ENCODE results near the gene MVK.

MVK gene

DNA sequence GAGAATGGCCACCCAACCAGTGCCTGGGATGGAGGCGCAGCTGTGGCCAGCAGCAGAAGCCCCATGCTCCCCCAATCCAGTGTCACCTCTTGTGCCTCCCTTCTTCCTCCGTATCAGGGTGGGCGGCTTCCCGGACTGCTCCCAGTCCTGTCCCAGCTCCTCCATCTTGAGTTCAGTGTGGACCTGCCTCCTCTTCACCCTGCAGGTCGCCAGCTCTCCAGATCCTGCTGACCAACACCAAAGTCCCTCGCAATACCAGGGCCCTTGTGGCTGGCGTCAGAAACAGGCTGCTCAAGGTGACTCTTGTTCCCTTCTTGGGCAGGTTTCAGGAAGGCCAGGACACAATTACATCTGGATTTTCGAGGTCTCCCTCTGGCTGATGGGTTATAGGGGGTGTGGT is 17.0 kb downstream of the MVK start:
- no peak for TF ChIP-seq POU2F2 (IDR thresholded peaks at IDR 0.05; ENCODE audit: low read depth, low read length)
- TF ChIP-seq POLR2A (IDR thresholded peaks at IDR 0.05; ENCODE audit: low read depth, low read length), result no peak
- no peak for TF ChIP-seq SPI1 (IDR thresholded peaks at IDR 0.05; ENCODE audit: low read depth, low read length)

DNA sequence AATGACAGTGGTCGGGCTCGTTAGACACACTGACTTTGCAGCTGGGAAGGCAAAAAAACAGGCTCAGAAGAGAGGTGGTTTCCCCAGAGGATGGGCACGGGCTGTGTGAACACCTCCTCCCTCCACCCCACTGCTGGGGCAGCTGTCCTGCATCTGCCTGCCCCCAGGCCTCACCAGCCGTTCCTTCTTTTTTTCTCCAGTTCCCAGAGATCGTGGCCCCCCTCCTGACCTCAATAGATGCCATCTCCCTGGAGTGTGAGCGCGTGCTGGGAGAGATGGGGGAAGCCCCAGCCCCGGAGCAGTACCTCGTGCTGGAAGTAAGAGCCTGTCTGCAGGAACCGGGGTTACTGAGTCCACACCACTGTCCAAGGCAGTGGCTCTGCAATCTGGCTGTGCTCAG is 17.4 kb downstream of the MVK start:
- TF ChIP-seq TAF1 (IDR thresholded peaks at IDR 0.05; ENCODE audit: low read depth, low read length) (no peak), POLR2A (IDR thresholded peaks at IDR 0.05; ENCODE audit: low read depth, low read length) (no peak), SPI1 (IDR thresholded peaks at IDR 0.05; ENCODE audit: low read depth, low read length) (no peak), POLR2AphosphoS5 (IDR thresholded peaks at IDR 0.05; ENCODE audit: low read depth, low read length) (no peak), POU2F2 (IDR thresholded peaks at IDR 0.05; ENCODE audit: low read depth, low read length) (no peak), PAX5 (IDR thresholded peaks at IDR 0.05; ENCODE audit: insufficient read depth, low read length, severe bottlenecking) (no peak)
- FAIRE-seq, result no peak
- DNase-seq (ENCODE audit: insufficient read length, low spot score), result no peak

More for the DNA sequence above, 17.0 kb downstream of the MVK start:
- DNase-seq (ENCODE audit: insufficient read length, low spot score) (no peak), FAIRE-seq (no peak)

DNA sequence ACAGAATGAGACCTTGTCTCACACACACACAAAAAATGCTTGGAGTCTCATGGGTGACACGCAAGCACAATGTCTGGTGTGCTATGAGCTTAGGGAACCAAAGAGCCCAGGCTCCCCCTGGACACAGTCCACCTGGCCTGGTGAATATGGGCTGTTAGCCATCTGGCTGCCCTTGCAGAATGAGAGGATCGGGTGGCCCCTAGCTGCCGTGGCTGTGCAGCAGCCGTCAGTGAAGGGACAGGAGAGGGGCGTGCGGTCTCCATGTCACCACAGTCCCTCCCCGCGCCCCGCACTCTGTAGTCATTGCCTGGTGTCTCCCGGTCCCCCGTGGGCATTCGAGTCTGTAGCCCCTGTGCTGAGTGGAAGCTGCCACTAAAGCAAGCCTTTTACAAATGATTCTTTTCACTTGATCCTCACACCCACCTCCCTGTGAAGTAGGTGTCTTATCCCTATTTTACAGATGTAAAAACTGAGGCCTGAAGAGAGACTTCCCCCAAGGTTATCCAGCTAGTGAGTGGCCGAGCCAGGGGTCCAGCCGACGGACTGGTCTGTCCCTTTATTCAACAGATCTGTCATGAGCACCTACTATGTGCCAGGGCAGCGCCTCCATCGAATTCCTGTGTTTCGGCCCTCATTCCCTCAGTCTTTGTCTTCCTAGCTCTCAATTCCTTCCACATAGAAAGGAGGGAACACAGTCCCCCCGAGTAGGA is 18.8 kb downstream of the MVK start:
- DNase-seq (ENCODE audit: insufficient read length, low spot score), result no peak
- FAIRE-seq, result no peak
- no peak for TF ChIP-seq SPI1 (IDR thresholded peaks at IDR 0.05; ENCODE audit: low read depth, low read length)

DNA sequence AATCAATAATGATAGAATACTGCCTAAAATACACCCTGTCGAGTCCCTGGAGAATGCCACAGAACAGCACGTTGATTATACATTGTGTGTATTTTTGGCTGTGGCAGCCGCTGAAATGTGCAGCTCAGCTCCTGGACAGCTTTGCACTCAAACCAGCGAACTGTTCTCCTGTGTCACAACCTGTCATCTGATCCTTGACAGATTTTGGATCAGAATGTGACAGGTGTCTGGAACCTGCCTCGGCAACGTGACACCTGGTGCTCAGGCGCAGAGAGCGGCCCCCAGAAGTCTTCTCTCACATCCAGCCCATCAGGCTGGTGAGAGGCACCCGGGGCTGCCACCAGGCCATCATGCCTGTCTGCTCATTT is 19.3 kb downstream of the MVK start:
- no peak for TF ChIP-seq POLR2A (IDR thresholded peaks at IDR 0.05; ENCODE audit: low read depth, low read length)
- TF ChIP-seq PAX5 (IDR thresholded peaks at IDR 0.05; ENCODE audit: insufficient read depth, low read length, severe bottlenecking), result no peak
- TF ChIP-seq SPI1 (IDR thresholded peaks at IDR 0.05; ENCODE audit: low read depth, low read length), result no peak
- no peak for TF ChIP-seq TAF1 (IDR thresholded peaks at IDR 0.05; ENCODE audit: low read depth, low read length)
- no peak for TF ChIP-seq POLR2AphosphoS5 (IDR thresholded peaks at IDR 0.05; ENCODE audit: low read depth, low read length)
- TF ChIP-seq POU2F2 (IDR thresholded peaks at IDR 0.05; ENCODE audit: low read depth, low read length), result no peak
- no peak for DNase-seq (ENCODE audit: insufficient read length, low spot score)
- FAIRE-seq, result no peak

DNA sequence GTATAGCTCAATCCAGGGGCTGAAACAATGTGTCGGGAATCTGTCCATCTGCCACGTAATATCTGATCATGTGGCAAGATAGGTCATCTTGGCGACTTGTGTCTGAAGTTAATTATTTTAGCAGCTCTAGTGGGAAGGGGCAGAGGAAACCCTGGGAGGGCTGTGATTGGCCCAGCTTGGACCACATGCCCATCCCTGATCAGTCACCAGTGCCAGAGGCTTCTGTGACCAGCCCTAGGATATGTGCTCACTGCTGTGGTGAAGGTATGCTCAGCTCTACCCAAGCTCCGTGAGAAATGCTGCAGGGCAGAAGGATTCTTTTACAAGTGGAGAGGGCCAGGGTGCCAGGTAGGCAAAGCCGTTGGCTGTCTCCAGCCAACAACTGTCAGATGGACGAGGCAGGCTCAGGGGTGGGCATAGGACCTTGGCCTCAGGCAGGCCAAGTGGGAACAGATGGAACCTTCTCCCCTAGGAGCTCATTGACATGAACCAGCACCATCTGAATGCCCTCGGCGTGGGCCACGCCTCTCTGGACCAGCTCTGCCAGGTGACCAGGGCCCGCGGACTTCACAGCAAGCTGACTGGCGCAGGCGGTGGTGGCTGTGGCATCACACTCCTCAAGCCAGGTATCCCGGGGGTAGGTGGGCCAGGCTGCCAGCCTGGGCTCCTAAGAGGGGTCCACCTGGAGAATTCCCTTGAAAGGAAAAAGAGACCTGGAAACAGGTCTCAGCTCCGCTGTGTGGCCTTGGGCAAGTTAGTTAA is 21.1 kb downstream of the MVK start:
- TF ChIP-seq POU2F2 (IDR thresholded peaks at IDR 0.05; ENCODE audit: low read depth, low read length) (no peak), POLR2AphosphoS5 (IDR thresholded peaks at IDR 0.05; ENCODE audit: low read depth, low read length) (no peak), POLR2A (IDR thresholded peaks at IDR 0.05; ENCODE audit: low read depth, low read length) (no peak), PAX5 (IDR thresholded peaks at IDR 0.05; ENCODE audit: insufficient read depth, low read length, severe bottlenecking) (no peak), TAF1 (IDR thresholded peaks at IDR 0.05; ENCODE audit: low read depth, low read length) (no peak), SPI1 (IDR thresholded peaks at IDR 0.05; ENCODE audit: low read depth, low read length) (no peak)

DNA sequence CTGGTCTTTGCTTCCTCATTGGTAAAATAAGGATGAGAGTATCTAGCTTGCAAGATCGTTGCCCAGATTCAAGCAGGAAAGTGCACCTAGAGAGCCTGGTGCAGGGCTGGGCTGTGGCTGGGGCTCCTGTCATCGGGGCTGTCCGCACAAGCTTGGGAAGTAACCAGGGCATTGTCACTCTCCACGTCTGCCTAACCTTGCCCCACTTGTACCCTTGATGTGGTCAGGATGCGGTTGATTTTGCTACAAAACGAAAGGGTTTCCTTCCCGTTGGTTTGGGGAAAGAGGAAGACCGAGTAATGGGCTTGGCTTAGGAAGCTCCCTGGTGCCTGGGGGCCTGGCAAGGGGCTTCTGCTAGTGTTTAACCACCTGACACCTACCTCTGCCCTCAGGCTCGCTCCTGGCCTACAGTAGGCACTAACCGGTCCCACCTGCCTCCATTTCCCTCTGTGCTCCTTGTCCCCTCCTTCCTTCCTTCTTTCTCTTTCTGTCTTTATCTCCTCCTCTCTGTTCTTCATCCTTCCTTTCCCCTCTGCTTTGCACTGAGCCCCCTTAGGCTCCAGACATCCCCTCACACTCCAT is 21.8 kb downstream of the MVK start:
- no peak for TF ChIP-seq POU2F2 (IDR thresholded peaks at IDR 0.05; ENCODE audit: low read depth, low read length)
- no peak for DNase-seq (ENCODE audit: insufficient read length, low spot score)
- FAIRE-seq, result no peak

More for the DNA sequence above, 21.1 kb downstream of the MVK start:
- FAIRE-seq, result no peak
- no peak for DNase-seq (ENCODE audit: insufficient read length, low spot score)

DNA sequence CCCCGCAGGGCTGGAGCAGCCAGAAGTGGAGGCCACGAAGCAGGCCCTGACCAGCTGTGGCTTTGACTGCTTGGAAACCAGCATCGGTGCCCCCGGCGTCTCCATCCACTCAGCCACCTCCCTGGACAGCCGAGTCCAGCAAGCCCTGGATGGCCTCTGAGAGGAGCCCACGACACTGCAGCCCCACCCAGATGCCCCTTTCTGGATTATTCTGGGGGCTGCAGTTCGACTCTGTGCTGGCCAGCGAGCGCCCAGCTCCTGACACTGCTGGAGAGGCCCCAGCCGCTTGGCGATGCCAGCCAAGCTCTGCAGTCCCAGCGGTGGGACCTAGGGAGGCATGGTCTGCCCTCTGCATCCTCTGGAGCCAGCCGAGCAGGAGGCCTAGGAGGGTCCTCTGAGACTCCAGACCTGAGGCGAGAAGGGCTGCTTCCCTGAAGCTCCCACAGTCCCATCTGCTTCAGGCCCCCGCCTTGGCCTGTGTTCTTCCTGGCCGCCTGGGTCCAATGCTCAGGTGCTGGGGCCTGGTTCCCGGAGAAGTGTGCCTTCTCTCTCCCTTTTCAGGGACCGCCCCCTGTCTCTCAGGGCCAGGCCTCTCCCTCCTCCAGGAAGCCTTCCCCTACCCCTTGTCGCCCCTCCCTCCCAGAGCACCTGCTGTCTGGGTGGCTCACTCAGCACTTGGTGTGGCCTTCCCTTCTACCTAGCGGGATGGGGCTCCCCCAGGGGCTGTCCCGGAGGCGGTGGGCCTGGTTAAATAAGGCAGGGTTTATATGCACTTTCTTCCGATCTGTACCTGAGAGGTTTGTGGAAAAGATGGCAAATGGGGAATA is 23.0 kb downstream of the MVK start:
- DNase-seq (ENCODE audit: insufficient read length, low spot score), result no peak
- TF ChIP-seq POLR2AphosphoS5 (IDR thresholded peaks at IDR 0.05; ENCODE audit: low read depth, low read length) (no peak), POLR2A (IDR thresholded peaks at IDR 0.05; ENCODE audit: low read depth, low read length) (no peak), PAX5 (IDR thresholded peaks at IDR 0.05; ENCODE audit: insufficient read depth, low read length, severe bottlenecking) (no peak), TAF1 (IDR thresholded peaks at IDR 0.05; ENCODE audit: low read depth, low read length) (no peak), SPI1 (IDR thresholded peaks at IDR 0.05; ENCODE audit: low read depth, low read length) (no peak), POU2F2 (IDR thresholded peaks at IDR 0.05; ENCODE audit: low read depth, low read length) (no peak)
- FAIRE-seq, result no peak

DNA sequence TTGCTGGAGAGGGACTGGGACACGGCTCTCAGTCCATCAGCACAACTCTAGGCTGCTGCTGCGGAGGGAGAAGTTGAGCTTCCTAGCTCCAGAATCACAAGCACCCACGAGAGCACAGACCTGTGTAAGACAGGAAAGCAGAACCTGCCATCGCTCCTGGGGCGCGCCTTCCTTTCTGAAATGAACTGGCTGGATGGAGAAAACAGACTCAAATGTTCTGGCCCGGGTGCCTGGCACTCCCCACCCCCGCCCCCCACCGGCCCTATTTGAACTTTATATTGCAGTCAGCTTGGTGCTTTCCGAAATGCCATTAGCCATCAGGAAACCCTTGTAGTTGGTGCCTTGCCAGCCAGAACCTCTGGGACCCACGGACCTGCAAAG is 23.8 kb downstream of the MVK start:
- TF ChIP-seq POU2F2 (IDR thresholded peaks at IDR 0.05; ENCODE audit: low read depth, low read length) (no peak), PAX5 (IDR thresholded peaks at IDR 0.05; ENCODE audit: insufficient read depth, low read length, severe bottlenecking) (no peak), POLR2AphosphoS5 (IDR thresholded peaks at IDR 0.05; ENCODE audit: low read depth, low read length) (no peak), TAF1 (IDR thresholded peaks at IDR 0.05; ENCODE audit: low read depth, low read length) (no peak), SPI1 (IDR thresholded peaks at IDR 0.05; ENCODE audit: low read depth, low read length) (no peak), POLR2A (IDR thresholded peaks at IDR 0.05; ENCODE audit: low read depth, low read length) (no peak)
- FAIRE-seq, result no peak

DNA sequence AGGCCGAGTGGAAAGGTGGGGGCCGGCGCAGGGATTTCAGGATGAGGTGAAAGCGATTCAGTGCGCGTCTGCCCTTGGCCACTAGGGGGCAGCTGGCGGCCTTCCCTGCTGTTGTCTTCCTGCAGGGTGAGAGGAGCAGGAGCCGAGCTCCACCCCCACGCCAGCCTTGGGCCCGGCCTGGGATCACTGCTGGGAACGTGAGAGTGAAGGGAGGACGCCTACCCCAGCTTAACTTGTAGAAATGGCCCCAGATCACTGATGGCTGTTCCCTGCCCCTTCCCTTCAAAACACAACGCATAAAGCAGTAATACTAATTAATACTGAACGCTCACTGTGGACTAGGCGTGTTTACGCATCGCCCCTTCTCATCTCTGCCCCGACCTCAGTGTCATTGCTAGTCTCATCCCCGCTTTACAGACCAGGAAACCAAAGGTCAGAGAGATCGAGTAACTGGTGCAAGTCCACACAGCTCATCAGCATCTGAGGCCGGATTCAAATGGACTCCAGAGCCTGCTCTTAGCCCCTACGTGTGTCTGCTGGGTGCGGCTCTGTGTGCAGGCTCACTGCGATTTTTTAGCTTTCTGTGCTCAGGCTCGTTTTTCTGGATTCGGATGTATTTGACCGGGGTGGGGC is 24.3 kb downstream of the MVK start:
- peak; percentile 80 for FAIRE-seq
- DNase-seq (ENCODE audit: insufficient read length, low spot score), result peak; percentile 88
- TF ChIP-seq POU2F2 (IDR thresholded peaks at IDR 0.05; ENCODE audit: low read depth, low read length), result no peak
- no peak for TF ChIP-seq TAF1 (IDR thresholded peaks at IDR 0.05; ENCODE audit: low read depth, low read length)
- no peak for TF ChIP-seq POLR2AphosphoS5 (IDR thresholded peaks at IDR 0.05; ENCODE audit: low read depth, low read length)
- no peak for TF ChIP-seq SPI1 (IDR thresholded peaks at IDR 0.05; ENCODE audit: low read depth, low read length)
- TF ChIP-seq POLR2A (IDR thresholded peaks at IDR 0.05; ENCODE audit: low read depth, low read length), result no peak
- no peak for TF ChIP-seq PAX5 (IDR thresholded peaks at IDR 0.05; ENCODE audit: insufficient read depth, low read length, severe bottlenecking)

More for the DNA sequence above, 23.8 kb downstream of the MVK start:
- no peak for DNase-seq (ENCODE audit: insufficient read length, low spot score)

Measured in GM12891 (cell line).